Measurements from ENCODE around the gene SLC7A4.
"Not testable (repeated sequence)": the region's sequence is repeated elsewhere in the genome, so short reads cannot be mapped to it uniquely, and the experiment has no call there.

SLC7A4 gene
- total RNA-seq = 0 reads per million in 2 donors

- DNase-seq = no peak
These were observed at the start of gene SLC7A4 for GRCh38 chr22:21032037-21032867. Gene SLC7A4, minus strand, starts transcription at chr22:21032561. Its CDS starts 749 bp downstream, at chr22:21031812.

GRCh38 chr22:21080435-21081137 lies 48.2 kb upstream of the SLC7A4 start:
- DNase-seq = no peak

GRCh38 chr22:21079493-21079892 lies 47.1 kb upstream of the SLC7A4 start:
- DNase-seq = no peak

- no peak for DNase-seq
These were observed 46.6 kb upstream of the SLC7A4 start for GRCh38 chr22:21078916-21079315.

GRCh38 chr22:21077884-21078508 lies 45.6 kb upstream of the SLC7A4 start:
- no peak for DNase-seq

GRCh38 chr22:21076912-21077625 lies 44.7 kb upstream of the SLC7A4 start:
- DNase-seq = no peak

- no peak for DNase-seq
These were observed 43.3 kb upstream of the SLC7A4 start for GRCh38 chr22:21075516-21076138.

- no peak for DNase-seq
These were observed 41.8 kb upstream of the SLC7A4 start for GRCh38 chr22:21074102-21074715.

- no peak for DNase-seq
These were observed 41.1 kb upstream of the SLC7A4 start for GRCh38 chr22:21073482-21073881.

GRCh38 chr22:21073023-21073422 lies 40.7 kb upstream of the SLC7A4 start:
- DNase-seq = no peak

- not testable (repeated sequence) for DNase-seq
These were observed 39.4 kb upstream of the SLC7A4 start for GRCh38 chr22:21071796-21072195.

GRCh38 chr22:21070690-21071615 lies 38.6 kb upstream of the SLC7A4 start:
- DNase-seq = no peak

GRCh38 chr22:21069375-21069774 lies 37.0 kb upstream of the SLC7A4 start:
- DNase-seq = no peak

- DNase-seq = no peak
These were observed 36.4 kb upstream of the SLC7A4 start for GRCh38 chr22:21068681-21069276.

- no peak for DNase-seq
These were observed 35.7 kb upstream of the SLC7A4 start for GRCh38 chr22:21067901-21068680.

GRCh38 chr22:21067075-21067900 lies 34.9 kb upstream of the SLC7A4 start:
- DNase-seq = no peak

GRCh38 chr22:21064917-21065864 lies 32.8 kb upstream of the SLC7A4 start:
- DNase-seq = no peak
